Stimulated activated CD8-positive, alpha-beta memory T cell treated with anti-CD3 and anti-CD28 coated beads, Interleukin-2, amount 100 ng/mL, for 48 hours (primary cell): ENCODE results near the gene VNN1.
"Not testable (repeated sequence)": the region's sequence is repeated elsewhere in the genome, so short reads cannot be mapped to it uniquely, and the experiment has no call there.

ENCODE experiments used
- DNase-seq, 2 donors: peaks; one replicate each; pipeline ENCODE4 v3.0.0-alpha.2; 2020; ENCODE audit warnings: low read depth in 2 of 2

The VNN1 gene

DNA sequence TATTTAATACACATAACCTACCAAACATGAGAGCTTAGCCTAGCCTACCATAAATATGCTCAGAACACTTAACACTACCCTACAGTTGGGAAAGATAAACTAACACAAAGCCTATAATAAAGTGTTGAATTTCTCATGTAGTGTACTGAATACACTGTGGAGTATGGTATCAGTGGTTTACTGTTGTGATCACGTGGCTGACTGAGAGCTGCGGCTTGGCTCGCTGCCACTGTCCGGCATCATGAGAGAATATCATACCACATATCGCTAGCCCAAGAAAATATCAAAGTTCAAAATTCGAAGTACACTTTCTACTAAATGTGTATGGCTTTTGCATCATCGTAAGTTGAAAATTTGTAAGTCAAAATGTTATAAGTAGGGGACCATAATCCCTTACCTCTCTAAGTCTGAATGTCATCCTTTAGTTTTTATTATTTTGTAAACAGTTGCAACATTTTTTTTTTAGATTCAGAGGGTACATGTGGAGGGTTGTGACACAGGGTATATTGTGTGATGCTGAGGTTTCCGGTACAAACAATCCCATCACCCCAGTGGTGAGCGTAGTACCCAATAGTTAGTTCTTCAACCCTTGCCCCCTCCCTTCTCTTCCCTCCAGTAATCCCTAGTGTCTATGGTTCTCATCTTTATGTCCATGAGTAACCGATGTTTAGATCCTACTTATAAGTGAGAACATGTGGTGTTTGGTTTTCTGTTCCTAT lies 40.3 kb downstream of the VNN1 start:
- DNase-seq: no peak

DNA sequence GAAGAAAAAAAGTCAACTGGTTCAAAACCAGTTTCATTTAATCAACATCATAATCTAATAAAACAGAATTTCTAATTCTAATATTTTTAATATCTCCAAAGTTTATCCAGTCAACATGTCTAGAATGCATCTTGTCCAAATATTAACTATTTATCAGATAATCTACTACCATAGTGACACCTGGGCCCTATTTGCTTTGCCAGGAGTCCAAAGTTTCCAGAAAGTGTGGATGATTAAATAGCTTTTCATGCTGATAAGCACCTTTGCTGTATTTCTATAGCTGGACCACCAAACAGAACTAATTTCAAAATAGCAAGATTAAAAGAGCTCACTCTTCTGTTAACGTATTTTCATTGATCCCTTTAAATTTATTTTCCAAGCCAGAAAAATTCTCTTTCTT lies 42.6 kb downstream of the VNN1 start:
- DNase-seq: no peak

DNA sequence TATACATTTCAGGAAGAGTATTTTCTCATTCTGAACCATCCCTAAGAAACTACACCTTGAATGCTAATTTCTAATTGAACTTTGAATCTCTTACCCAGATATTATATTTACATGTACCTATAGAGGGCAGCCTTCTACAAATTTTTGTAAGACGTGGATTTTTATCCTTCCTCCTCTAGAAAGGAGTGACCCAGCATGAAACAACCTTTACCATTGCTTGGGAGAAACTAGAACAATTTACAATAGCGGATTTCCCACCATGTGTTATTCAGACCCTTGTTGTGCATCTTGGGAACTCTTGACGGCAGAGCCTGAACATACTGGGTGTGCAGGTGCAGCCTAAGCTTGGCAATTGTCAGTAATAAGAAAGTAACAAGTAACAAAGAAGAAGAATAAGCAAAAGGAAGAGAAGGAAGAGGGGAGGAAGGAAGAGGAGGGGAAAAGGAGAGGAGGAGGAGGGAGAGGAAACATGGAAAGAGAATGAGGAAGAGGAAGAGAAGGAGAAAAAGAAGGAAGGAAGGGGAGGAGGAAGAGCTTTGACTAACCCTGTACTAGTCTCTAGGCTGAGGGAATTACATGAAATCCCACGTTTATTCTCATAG lies 44.1 kb downstream of the VNN1 start:
- no peak for DNase-seq

DNA sequence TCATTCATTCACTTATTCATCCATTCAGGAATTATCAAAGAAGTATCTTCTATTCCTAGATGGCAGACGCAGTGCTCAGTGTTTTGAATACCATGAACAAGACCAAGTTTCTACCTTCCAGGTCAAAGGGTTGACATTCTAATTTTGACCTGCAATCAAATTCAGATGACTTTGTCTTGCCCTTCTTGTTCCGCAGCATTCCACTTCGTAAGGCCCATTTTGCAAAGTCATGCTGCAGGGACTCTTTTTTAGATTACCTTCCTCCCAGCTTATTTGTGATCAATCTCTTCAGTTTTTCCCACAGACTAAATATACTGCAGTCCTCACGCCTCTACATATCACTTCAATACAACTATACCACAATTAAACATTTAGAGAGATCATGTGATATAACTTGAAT lies 47.7 kb downstream of the VNN1 start:
- DNase-seq: no peak

DNA sequence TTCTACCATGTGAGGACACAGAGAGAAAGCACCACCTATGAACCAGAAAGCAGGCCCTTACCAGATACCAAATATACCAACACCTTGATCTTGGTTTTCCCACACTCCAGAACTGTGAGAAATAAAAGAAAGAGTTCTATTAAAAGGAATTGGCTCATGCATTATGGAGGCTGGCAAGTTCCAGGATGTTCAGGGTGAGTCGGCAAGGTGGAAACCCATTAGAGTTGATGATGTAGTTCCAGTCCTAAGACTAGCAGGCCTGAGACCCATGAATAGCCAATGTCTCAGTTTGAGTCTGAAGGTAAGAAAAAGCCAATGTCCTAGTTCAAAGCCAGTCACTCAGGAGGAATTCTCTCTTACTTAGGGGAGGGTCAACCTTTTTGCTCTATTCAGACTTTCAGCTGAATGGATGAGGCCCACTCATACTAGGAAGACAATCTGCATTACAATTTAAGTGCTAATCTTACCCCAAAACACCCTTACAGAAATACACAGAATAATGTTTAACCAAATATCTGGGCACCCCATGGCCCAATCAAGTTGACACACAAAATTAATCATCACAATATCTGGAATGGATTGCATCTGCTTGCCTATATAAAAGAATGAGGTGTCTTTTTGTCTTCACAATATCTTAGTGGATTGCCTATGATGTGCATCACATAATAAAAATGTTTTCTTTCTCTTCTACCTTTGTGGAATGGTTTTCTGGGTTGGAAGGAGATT lies 49.4 kb downstream of the VNN1 start:
- DNase-seq: no peak

DNA sequence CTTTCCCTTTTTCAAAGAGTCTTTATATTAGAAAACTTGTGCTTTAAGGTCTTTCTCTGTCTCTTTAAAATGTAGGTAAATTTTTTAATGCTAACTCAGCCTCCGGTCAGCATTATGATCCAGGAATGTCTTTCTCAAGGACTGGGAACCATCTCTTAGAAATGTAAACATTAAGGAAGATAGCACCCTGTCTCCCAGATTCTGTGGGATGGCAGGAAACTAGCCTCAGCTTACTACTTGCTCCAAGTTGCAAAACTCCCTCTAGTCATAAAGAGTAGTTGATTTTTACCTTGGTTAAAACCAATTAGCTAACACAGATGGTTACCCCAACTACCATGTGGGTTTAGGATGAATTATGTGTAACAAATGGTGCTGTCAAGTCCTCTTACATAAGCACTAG lies 50.2 kb downstream of the VNN1 start:
- no peak for DNase-seq

DNA sequence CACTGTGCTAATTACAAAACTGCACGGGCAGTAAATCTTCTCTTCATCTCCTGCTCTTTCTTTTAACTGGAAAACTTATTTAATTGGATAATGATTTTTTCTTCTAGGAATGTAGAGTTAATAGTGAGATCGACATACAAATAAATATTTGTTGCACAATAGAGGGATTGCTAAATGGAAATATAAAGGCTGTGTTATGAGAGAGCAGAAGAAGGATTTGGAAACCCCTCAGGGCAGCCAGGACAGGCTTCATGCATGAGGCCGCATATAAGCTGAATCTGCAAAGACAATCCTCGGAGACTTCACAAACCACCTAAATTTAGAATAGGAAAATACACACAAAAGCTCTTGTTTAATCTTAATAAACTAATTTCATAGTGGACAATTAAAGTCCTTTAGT lies 51.9 kb downstream of the VNN1 start:
- DNase-seq: no peak

DNA sequence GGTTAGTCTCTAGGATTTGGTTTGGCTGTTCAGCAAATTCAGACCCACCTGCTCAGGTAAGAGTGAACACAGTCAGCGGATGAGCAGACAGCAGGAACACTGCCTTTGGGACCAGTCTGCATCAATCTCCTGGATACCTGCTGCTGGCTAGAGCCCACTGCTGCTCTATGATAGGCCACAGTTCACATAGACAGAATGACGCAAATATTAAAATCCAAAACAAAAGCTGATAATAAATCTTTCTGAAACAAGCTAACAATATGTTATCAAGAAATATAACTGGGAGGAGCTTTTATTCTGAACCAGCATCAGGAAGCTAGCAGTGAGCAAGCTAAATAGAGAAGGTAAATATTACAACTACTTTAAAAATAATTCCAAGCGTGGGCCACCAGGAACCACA lies 54.8 kb downstream of the VNN1 start, which contains the start of gene TAAR1:
TAAR1 (minus strand) TSS at position 101 of the 400 bp plus-strand sequence. CDS start 13,179 bp downstream, outside the sequence.
- DNase-seq: no peak

DNA sequence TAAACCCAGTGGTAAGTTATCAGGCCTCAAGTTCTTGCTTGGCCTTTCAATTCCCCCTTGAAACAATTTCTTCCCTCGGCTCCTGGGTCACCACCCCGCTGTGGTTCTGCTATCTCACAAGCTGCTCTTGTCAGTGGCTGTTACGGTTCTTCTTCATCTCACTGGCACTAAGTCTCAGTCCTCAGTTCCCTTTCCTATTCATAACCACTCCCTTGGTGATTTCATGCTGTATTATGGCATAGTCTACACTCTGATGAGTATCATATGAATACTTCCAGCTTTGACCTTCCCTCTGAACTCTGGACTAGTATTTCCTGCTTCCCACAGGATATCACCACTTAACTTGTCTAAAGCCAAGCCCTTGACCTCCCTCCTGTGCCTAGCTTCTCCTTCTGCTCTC lies 62.8 kb downstream of the VNN1 start:
- no peak for DNase-seq

DNA sequence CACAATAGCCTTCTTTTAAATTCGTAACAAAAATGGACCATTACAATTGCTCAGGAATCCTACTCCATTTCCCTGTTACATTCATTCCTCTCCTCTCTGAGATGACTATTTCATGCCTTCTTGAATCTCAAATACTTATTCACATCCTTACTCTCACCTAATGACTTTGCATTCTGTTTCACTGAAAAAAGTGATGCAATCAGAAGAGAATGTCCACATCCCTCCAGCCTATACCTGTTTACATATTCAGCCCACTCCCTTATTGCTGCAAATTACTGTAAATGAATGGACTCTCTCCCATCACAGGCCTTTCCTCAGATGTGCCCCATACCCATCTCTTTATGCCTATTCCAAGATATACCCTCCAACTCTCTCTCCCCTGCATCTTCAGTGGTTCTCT lies 63.4 kb downstream of the VNN1 start:
- no peak for DNase-seq

DNA sequence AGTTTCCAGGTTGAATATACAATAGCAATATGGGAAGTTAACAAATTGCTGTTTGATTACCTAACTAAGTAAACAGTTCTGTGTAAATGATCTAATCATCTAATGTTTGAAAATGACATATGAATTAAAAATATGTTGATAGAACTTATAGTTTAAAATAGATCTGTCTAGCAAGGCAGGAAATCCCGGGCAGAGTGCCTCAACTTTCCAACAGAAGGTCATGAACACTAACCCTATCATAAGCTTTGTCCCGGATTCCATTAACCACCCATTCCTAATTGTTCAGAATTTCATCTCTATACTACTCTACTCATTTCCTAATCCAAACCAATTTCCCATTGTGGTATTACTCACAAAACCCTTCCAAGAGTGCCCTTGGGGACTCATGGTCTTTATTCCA lies 65.0 kb downstream of the VNN1 start:
- no peak for DNase-seq

DNA sequence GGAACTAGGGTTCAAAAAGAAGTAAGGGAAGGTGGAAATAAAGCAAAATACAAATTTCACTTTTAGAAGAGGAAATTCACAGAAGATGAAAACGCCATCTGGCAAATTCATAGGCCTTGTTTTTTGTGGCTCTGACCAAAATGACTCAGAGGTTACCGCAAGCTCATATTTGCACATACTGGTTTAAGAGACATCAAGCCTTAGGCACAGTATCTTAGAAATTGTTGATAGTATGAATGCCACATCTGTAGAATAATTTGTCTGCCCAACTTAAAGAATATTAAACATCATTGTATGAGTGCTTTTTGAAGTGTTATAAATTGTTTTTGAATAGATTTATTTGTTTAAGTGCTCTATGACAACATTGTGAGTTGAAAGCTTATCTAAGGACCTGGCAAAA lies 65.5 kb downstream of the VNN1 start:
- DNase-seq: no peak

DNA sequence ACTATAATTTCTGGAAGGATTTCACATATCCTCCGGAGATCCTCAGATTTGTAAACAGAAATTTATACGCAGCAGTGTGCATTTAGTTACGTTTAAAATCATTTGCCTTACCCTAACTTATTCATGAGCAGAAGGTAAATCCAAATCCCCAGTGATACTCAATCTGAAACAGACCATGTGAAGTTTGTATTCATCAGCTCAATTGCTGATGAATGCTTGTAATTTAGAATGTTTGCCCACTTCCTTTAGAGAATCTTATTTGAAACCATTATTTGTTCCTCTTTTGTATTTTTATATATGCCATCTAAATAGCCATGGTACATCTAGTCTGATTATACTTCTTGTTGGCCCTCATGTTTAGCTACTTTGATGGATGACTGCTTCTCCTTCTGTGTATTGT lies 70.3 kb downstream of the VNN1 start:
- DNase-seq: no peak

DNA sequence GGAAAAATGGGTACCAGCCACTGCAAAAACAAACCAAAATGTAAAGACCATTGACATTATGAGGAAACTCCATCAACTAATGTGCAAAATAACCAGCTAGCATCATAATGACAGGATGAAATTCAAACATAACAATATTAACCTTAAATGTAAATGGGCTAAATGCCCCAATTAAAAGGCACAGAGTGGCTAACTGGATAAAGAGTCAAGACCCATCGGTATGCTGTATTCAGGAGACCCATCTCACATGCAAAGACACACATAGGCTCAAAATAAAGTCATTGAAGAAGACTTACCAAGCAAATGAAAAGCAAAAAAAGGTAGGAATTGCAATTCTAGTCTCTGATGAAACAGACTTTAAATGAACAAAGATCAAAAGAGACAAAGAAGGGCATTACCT lies 76.7 kb downstream of the VNN1 start:
- not testable (repeated sequence) for DNase-seq

DNA sequence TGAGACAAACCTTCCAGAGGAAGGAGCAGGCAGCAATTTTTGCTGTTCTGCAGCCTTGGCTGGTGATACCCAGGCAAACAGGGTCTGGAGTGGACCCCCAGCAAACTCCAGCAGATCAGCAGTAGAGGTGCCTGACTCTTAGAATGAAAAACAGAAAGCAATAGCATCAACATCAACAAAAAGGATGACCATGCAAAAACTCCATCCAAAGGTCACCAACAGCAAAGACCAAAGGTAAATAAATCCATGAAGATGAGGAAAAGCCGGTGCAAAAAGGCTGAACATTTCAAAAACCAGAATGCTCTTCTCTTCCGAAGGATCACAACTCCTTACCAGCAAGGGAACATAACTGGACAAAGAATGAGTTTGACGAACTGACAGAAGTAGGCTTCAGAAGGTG lies 77.9 kb downstream of the VNN1 start:
- DNase-seq: not testable (repeated sequence)

DNA sequence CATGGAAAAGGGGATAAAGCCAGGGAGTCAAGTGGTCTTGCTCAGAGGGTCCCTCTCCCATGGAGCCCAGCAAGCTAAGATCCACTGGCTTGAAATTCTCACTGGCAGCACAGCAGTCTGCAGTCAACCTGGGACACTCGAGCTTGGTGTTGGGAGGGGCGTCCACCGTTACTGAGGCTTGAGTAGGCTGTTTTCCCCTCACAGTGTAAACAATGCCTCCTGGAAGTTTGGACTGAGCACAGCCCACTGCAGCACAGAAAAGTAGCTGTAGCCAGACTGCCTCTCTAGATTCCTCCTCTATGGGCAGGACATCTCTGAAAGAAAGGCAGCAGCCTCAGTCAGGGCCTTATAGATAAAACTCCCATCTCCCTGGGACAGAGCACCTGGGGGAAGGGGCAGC lies 78.6 kb downstream of the VNN1 start:
- not testable (repeated sequence) for DNase-seq

DNA sequence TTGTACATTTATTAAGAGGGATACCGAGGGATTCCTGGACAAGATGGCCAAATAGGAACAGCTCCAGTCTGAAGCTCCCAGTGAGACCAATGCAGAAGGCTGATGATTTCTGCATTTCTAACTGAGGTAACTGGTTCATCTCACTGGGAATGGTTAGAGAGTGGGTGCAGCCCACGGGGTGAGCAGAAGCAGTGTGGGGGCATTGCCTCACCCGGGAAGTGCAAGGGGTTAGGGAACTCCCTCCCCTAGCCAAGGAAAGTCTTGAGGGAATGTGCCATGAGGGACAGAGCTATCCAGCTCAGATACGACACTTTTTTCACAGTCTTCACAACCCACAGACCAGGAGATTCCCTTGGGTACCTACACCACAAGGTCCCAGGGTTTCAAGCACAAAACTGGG lies 79.1 kb downstream of the VNN1 start:
- no peak for DNase-seq

DNA sequence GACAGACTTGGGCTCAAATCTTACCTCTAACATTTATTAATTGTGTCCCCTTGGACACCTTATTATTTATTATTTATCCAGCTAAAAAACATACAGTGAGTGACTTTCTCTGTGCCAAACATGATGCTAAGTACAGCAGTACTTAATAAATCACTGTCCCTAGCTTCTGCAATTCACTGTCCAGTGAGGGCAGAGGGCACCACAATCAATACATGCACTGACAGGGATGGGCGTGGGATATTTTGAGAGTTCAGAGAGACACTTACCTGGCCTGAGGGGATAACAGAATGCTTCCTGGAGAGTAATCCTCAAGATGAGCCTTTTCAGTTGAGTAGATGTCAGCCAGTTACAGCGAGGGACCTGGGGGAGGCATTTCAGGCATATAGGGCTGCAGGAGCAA lies 80.5 kb downstream of the VNN1 start:
- no peak for DNase-seq
